RWPE1 (cell line): ENCODE data around the gene CAPG.
A peak's percentile ranks its signal among the peaks of the same experiment; 100 is the strongest.

Source experiments
- CTCF ChIA-PET: fragments of 350-600 bp; sonication (Branson Sonifier 250); formaldehyde crosslinking; extraction: SDS; loops from one replicate; lab custom pipeline; 2021; lab: Yijun Ruan, JAX
- POLR2A ChIA-PET: fragments of 400-600 bp; formaldehyde crosslinking; extraction: SDS; loops from one replicate; lab custom pipeline; 2020; ENCODE audit warnings: antibody characterized with exemption; ENCODE audit not compliant: low non-redundant PET; lab: Yijun Ruan, JAX
- DNase-seq: peaks from one replicate; pipeline ENCODE4 v3.0.0; 2012; ENCODE audit warnings: low spot score
- H3K27ac ChIP-seq: fragments of 450-650 bp; 2 replicates; pipeline ENCODE4 v1.5.1; 2017
- TF ChIP-seq, protein P1 (sequence below): fragments of 450-650 bp; conservative IDR thresholded peaks from 2 replicates; pipeline ENCODE4 v1.5.1; 2017; ENCODE audit warnings: low read depth, mild to moderate bottlenecking

CAPG gene

DNA sequence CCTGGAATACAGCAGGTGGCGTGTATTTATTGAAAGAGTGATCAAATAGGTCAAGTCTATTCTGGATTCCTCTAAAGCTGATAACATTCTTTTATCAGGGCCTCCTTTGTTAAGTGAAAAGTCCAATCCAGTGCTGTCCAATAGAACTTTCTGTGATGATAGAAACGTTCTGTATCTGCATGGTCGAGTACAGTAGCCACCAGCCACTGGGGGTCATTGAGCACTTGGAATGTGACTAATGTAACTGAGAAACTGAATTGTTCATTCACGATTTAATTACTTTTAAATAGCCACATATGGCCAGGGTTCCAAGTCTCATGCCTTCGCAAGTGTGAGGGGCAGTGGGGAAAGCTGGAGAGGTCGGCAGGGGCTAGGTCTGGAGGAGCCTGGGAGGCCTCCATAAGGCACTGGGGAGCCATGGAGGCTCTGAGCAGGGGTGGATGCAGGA, 28.9 kb upstream of the CAPG start:
- ChIA-PET POLR2A (interaction anchor here (1.0 kb wide), 1 partner anchor 100 kb away, joined by 4 read pairs; the partner anchor contains the start of gene MAT2A), CTCF (interaction anchor here (0.6 to 0.9 kb wide), 3 partner anchors 19 to 99 kb away, joined by 3 to 4 read pairs (median 3); no protein-coding TSS in a partner anchor)
- H3K27ac ChIP-seq, result peak overlapping the region; percentile 96
- TF ChIP-seq, protein P1, sequence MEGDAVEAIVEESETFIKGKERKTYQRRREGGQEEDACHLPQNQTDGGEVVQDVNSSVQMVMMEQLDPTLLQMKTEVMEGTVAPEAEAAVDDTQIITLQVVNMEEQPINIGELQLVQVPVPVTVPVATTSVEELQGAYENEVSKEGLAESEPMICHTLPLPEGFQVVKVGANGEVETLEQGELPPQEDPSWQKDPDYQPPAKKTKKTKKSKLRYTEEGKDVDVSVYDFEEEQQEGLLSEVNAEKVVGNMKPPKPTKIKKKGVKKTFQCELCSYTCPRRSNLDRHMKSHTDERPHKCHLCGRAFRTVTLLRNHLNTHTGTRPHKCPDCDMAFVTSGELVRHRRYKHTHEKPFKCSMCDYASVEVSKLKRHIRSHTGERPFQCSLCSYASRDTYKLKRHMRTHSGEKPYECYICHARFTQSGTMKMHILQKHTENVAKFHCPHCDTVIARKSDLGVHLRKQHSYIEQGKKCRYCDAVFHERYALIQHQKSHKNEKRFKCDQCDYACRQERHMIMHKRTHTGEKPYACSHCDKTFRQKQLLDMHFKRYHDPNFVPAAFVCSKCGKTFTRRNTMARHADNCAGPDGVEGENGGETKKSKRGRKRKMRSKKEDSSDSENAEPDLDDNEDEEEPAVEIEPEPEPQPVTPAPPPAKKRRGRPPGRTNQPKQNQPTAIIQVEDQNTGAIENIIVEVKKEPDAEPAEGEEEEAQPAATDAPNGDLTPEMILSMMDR, result no peak
- no peak for DNase-seq

DNA sequence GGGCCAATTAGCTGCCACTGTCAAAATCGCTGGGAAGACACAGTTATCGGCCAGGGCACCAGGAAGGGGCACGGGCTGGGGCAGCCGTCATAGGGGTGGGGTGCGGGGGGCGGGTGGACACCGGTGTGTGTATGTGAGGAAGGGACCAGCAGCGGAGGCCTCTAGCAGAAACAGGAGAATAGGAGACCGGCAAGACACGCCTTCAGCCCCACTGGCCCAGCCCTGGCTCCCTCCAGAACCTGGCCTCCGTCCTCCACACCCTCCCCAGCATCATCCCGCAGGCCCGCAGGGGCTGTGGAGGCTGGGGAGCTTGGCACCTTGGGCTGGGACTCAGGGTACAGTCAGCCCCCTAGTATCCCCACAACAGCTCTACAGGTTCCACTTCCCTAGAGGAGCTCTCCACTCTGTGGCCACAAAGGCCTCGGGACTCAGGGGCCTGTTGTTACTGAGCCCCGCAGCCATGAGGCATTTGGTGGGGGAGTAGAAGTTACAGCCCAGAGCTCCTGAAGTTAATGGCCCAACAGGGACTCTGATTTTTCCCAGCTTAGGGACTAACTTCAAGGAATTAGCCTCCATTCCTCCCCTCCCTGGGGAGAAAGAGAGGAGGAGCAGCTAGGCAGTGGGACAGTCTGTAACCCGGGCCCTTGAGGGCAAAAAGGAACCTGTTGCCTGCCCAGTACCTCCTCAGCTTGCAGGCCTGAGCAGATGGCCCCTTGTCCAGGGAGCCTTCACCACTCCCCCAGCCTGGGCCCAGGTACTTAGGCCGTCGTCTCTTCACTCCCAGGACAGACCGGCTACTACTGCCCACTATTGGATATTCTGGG, 28.2 kb upstream of the CAPG start:
- ChIA-PET CTCF (interaction anchor here (0.6 to 1.2 kb wide), 5 partner anchors 10 to 100 kb away, joined by 3 to 4 read pairs (median 3); no protein-coding TSS in a partner anchor), POLR2A (interaction anchor here (0.9 to 1.0 kb wide), 2 partner anchors 100 kb away, joined by 4 read pairs; partner anchors contain the start of gene MAT2A)
- H3K27ac ChIP-seq, result peak overlapping the region; percentile 96
- no peak for DNase-seq
- TF ChIP-seq, protein P1, result no peak

DNA sequence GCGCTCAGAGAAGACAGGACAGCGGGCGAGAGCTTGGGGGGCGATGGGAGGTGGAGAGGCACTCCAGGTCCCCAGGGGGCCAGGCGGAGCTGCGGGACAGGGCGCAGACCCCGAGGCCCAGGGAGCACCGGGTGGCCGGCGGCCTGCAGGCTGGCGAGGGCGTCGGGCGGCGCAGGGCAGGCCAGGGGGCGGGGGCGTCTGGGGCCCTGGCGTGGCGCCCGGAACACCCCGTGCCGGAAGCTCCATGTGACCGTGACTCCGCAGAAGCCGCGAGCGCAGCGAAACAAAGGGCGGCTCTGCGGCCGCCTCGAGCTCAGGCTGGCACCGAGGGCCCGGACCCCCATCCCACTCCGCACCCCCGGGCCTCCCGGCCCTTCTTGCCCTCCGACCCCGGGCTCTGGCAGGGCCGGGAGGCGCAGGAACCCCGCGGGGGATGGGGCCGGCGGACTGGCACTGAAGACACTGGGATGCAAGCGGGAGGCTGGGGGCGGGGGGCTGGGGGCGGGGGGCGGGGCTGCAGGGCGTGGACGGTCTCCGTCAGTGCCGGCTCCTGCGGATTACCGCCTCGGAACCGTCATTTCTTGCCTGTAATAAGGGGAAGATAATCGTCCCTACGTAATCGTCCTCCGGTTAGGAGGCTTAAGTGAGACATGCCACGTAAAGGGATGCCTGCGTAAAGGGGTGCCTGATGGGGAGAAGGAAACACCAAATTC, 27.5 kb upstream of the CAPG start:
- peak; percentile 69 for DNase-seq
- CTCF ChIA-PET, result interaction anchor here (0.6 to 1.2 kb wide), 4 partner anchors 11 to 104 kb away, joined by 3 to 4 read pairs (median 3); no protein-coding TSS in a partner anchor
- H3K27ac ChIP-seq, result peak overlapping the region; percentile 96
- POLR2A ChIA-PET, result interaction anchor here (0.6 to 0.9 kb wide), 2 partner anchors 34 to 101 kb away, joined by 4 to 5 read pairs; partner anchors contain the start of gene MAT2A
- TF ChIP-seq, protein P1, result no peak

DNA sequence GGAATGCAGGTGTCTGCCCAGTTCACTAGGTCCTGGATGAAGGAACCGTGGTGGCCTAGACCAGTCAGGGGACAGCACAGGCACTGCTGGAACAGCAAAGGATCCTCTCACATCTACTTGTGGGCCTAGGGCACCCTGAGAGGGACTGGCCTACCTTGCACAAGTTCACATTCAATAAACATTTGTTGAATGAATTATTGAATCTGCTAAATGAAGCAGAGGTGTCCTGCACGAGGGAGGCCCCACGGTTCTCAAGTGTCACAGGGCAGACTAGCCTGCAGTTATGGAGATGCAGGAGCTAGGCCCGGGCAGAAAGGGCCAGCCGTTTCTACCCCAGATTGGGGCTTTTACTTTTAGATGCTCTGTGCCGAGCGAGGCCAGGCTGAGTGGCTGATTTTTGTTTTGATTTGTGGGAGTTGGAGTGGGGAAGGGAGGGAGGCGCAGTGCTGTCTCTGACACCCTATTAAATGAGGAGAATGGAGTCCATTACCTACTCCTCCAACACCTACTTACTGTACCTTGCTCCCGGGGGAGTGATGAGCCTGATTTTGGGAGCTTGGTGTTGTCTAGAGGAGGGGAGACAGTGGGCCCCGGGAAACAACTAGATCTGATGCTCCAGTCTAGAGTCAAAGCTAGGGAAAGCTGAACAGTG, 26.8 kb upstream of the CAPG start:
- POLR2A ChIA-PET, result interaction anchor here (0.6 to 0.9 kb wide), 2 partner anchors 35 to 102 kb away, joined by 4 to 5 read pairs; partner anchors contain the start of gene MAT2A
- CTCF ChIA-PET, result interaction anchor here (0.6 to 1.2 kb wide), 3 partner anchors 12 to 103 kb away, joined by 3 read pairs; no protein-coding TSS in a partner anchor
- TF ChIP-seq, protein P1, result no peak
- DNase-seq, result no peak
- H3K27ac ChIP-seq, result peak overlapping the region; percentile 96

DNA sequence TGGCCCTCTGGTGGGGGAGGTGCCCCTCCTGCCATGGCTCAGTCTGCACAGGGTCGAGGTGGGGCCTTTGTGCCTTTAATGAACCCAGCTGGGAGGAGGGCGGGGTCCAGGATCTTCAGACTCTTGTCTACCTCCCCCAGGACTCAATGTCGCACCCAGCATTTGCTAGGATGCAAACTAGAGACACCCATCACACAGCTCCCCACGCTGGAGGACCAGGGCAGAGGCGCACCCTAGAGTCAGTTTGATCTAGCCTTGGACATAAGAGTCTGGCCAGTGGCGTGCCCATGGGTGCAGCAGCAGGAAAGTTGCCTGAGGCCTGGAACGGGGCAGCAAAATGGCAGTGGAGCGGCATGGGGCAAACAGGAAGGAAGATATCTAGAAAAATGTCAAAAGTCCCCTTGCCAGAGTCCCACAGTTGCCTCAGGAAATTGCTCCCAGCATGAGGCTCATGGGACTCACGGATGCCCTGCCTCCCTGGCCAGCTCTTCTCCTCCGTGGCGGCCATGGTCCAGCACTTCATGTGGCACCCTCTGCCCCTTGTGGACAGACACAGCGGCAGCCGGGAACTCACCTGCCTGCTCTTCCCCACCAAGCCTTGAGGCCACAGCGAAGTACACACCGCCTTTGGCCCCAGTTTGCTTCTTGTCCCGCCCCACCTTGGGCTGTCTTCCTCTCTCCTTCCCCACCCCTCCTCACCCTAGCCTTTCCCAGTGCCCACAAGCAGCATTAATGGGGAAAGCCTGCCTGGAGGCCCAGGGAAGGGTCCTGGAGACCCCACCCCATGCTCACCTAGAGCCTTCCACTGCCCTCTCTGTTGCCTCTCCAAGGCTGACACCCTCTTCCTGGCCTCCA, 26.0 kb upstream of the CAPG start:
- CTCF ChIA-PET, result no interaction called here
- POLR2A ChIA-PET, result no interaction called here
- peak overlapping the region; percentile 96 for H3K27ac ChIP-seq
- no peak for DNase-seq
- TF ChIP-seq, protein P1, result no peak
